Activated CD8-positive, alpha-beta memory T cell treated with anti-CD3 and anti-CD28 coated beads, Interleukin-2, amount 50 U/mL, for 24 hours (primary cell): Measurements from ENCODE around the gene RNF41.

Experiments
- DNase-seq: peaks from one replicate; pipeline ENCODE4 v3.0.0-alpha.2; 2020; ENCODE audit errors: extremely low read depth

The RNF41 gene

GRCh38 chr12:56152756-56153677 is 68.7 kb downstream of the RNF41 start:
- DNase-seq = no peak
